K562 treated with DMSO at 1 percent for 12 hours (cell line): Measurements from ENCODE around the gene DZIP1. TPM values are rescaled to one million over a fixed set of nuclear protein-coding genes. Genes with fewer than 3 reads are reported as not detected.

Experiments
- total RNA-seq: library from RNA; unstranded; fragments of 300-600 nt; gene quantifications from 2 replicates; pipeline ENCODE4 v1.2.3, GENCODE V29; 2022; ENCODE audit not compliant: insufficient read depth

DZIP1 gene, protein sequence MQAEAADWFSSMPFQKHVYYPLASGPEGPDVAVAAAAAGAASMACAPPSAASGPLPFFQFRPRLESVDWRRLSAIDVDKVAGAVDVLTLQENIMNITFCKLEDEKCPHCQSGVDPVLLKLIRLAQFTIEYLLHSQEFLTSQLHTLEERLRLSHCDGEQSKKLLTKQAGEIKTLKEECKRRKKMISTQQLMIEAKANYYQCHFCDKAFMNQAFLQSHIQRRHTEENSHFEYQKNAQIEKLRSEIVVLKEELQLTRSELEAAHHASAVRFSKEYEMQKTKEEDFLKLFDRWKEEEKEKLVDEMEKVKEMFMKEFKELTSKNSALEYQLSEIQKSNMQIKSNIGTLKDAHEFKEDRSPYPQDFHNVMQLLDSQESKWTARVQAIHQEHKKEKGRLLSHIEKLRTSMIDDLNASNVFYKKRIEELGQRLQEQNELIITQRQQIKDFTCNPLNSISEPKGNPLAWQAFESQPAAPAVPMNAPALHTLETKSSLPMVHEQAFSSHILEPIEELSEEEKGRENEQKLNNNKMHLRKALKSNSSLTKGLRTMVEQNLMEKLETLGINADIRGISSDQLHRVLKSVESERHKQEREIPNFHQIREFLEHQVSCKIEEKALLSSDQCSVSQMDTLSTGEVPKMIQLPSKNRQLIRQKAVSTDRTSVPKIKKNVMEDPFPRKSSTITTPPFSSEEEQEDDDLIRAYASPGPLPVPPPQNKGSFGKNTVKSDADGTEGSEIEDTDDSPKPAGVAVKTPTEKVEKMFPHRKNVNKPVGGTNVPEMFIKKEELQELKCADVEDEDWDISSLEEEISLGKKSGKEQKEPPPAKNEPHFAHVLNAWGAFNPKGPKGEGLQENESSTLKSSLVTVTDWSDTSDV
- total RNA-seq = not detected in 2 replicates

DNA sequence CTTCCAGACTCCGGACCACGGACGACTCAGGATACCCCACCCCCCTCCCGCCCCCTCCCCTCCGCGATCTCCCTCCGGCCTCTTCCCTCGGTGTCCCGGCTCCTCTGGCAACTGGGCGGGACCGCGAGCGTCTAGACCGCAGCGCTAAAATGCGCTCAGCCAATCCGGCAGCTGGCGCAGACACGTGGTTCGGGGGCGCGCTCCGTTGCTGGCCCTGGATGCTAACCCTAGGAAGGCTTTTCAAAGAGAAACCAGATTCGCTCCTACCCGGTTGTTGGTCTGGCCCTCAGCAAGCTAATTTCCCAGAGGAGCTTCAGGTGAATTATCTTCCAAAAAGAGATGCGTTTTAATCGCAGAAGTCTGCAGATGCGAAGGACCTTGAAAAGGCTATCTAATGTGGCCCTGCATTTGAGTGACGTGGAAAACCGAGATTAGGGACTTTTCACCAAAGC, at the start of gene DZIP1:
DZIP1 (minus strand) TSS at position 106 of the 452 bp plus-strand sequence. CDS start 2,677 bp downstream, outside the sequence.

DNA sequence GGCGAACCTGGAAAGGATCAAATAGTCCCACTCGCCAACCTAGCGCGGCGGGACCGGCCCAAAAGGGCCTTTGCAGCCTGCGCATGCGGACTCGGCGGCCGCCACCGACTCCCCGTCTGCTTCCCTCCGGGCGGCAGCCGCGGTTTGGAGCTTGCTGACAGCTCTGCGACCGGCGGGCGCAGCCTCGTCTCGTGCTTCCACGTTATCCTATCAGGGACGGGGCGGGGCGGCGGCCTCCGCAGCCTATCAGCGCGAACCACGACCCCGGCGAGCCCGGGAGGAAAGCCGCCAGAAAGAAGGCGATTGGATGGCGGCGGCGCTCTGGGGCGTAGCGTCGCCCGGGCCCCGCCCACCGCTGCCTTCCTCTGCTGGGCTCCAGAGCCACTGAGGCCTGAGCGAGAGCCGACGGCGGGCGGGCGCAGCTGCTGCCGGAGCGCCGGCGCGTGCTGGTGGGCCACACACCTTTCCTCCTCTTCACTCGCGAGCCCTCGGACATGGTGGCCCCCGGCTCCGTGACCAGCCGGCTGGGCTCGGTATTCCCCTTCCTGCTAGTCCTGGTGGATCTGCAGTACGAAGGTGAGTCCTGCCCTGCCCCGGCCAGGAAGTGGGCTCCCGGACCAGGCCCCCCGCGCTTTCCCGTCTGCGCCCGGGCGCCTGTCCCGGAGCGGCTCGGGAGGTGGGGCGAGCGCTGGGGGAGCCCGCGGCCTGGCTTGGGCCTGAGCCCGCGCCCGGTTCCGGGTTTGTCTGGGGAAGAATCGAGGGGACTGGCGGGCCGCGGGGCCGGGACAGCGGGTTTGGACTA, 32.5 kb upstream of the DZIP1 start, which contains the start of gene DNAJC3:
DNAJC3 (plus strand) TSS at position 378 of the 802 bp plus-strand sequence; CDS start at position 495, 117 bp downstream.

DNA sequence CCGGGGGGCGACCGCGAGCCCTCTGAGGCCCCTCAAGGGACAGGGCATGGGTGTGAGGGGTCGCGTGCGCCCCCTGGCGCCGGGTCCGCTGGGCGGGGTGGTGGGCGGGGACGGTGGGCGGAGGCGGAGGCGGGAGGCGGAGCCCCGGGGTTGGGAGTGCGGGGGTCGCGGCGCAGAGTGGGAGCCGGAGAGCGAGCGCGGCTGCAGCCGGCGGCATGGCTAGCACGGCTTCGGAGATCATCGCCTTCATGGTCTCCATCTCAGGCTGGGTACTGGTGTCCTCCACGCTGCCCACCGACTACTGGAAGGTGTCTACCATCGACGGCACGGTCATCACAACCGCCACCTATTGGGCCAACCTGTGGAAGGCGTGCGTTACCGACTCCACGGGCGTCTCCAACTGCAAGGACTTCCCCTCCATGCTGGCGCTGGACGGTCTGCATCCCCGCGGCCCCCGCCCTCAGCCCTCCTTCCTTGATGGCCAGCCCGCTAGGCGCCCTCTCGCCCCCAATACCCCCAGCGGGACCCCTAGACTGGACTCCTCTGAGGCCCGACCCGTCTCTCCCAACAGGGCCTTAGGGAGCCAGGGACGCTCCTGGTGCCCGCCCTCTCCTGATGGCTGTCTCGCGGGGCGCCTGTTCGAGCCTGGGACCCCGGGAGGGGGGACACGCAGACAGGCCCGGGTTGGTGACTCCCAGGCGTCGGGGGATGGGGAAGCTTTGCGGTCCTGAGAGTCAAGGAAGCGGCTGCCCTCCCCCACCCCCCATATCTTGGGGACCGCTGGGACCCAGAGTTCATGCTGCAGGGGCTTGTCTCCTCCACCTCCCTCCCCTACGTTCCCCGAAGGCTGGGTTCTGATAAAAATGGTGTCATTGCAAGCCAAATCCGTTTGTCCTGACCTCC, 91.7 kb downstream of the DZIP1 start, which contains the start of gene CLDN10:
CLDN10 (plus strand) TSS at position 182 of the 903 bp plus-strand sequence; CDS start at position 216, 34 bp downstream.

Other genes starting within 250 kb of the DZIP1 start
- gene CLDN10, start 92.0 kb downstream of the DZIP1 start, total RNA-seq = not detected in 2 replicates
- gene DNAJC3, start 32.4 kb upstream of the DZIP1 start, total RNA-seq = 5.8 and 18.3 TPM in 2 replicates